ENCODE results near the gene MACROD2.

Gene MACROD2

DNA sequence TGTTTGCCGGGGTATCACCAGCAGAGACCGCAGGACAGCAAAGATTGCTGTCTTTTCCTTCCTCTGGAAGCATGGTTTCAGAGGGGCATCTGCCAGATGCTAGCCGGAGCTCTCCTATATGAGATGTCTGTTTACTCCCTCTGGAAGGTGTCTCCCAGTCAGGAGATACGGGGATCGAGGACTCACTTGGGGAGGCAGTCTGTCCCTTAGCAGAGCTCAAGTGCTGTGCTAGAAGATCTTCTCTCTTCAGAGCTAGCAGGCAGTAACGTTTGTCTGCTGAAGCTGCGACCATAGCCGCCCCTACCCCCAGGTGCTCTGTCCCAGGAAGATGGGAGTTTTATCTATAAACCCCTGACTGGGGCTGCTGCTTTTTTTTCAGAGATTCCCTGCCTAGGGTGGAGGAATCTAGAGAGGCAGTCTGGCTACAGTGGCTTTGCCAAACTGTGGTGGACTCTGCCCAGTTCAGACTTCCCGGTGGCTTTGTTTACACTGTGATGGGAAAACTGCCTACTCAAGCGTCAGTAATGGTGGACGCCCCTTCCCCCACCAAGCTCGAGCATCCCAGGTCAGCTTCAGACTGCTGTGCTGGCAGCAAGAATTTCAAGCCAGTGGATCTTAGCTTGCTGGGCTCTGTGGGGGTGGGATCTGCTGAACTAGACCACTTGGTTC lies 475.0 kb downstream of the MACROD2 start:
- DNase-seq (ENCODE audit: low read depth in 2 of 2) = no peak

DNA sequence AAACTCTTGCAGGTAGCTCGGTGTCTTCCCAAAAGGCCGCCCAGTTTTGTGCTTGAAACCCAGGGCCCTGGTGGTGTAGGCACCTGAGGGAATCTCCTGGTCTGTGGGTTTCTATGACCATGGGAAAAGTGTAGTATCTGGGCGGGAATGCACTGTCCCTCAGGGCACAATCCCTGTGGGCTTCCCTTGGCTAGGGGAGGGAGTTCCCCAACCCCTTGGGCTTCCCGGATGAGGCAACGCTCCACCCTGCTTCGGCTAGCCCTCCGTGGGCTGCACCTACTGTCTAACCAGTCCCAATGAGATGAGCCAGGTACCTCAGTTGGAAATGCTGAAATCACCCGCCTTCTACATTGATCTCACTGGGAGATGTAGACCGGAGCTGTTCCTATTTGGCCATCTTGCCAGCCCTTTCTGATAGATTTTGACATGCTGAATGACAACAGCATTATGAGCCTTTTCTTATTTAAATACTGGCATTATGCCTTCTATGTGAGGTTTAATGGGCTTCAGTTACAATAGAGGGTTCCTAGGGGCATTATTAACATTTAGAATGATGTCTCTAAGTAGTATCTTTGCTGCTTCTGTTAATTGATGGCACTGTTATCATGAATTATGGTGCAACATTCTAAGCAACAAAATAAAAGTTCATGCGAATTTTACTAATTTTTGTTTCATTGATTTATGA lies 475.8 kb downstream of the MACROD2 start:
- no peak for DNase-seq (ENCODE audit: low read depth in 2 of 2)

DNA sequence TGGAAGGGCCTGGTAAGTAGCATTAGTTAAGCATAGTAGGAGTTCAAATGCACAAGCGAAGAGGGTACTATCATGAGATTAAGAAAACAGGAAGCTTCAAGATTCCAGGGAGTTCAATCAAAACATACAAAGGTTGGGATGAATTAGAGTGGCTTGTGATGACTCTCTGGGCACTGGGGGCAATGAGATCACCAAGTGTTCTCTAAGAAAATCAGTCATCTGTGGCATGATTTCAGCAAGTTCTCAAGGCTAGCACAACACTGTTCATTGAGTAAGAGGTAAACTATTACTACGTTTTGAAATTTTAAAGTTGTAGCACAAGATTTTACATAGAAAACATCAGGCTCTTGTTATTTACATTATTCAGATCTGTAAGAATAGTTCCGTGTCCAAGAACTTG lies 481.8 kb downstream of the MACROD2 start:
- DNase-seq (ENCODE audit: low read depth in 2 of 2) = no peak

DNA sequence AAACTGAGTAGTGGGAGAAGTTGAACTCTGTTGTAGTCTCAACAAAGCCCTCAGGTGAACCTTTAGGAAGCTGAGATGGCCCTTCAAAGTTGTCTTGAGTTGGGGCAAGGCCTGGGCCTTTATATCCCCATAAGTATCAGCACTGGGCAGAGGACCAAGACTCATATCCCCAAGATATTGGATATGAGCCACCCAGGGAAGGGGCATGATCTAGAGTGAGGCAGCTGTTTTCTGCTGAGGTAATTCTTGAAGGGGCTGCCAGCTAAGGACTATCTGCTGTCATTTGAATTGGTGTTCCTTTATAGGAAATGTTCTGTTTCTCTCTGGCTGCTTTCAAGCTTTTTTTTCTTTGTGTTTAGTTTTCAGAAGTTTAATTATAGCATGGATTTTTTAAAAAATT lies 482.8 kb downstream of the MACROD2 start:
- no peak for DNase-seq (ENCODE audit: low read depth in 2 of 2)

DNA sequence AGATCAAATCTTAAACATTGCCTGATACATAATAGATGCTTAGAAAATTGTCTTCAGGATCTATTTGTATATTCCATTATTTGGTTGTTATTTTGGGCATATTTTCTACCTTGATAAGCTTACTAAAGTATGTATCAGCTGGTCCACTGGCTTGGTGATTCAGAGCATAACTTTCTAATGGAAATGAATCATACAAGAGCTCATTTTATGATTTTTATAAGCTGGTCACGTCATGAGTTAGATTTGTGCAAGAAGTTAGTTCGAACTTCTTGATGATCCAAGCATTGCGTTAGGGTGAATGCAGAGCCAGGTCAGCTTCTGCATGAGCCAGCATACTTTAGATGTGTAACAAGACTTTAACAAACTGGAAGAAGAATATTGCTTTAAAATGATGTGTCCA lies 486.5 kb downstream of the MACROD2 start:
- no peak for DNase-seq (ENCODE audit: low read depth in 2 of 2)

DNA sequence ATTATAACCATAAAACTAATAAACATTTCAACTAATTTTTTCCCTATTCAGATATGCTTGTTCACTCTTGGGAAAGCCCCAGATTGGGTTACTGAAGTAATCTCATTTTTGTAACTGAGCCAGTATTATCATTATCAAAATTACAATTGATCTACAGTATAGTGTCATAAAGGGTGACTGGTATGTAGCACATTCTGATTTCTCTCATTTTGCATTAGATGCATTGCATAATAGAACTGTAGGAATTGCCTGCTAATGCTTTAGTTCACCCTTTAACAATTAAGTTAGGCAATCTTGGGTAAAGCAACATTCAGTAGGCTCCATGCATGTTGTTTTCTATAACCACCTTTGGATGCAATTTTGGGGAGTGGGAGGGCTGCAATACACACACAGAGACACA lies 492.9 kb downstream of the MACROD2 start:
- DNase-seq (ENCODE audit: low read depth in 2 of 2) = no peak

DNA sequence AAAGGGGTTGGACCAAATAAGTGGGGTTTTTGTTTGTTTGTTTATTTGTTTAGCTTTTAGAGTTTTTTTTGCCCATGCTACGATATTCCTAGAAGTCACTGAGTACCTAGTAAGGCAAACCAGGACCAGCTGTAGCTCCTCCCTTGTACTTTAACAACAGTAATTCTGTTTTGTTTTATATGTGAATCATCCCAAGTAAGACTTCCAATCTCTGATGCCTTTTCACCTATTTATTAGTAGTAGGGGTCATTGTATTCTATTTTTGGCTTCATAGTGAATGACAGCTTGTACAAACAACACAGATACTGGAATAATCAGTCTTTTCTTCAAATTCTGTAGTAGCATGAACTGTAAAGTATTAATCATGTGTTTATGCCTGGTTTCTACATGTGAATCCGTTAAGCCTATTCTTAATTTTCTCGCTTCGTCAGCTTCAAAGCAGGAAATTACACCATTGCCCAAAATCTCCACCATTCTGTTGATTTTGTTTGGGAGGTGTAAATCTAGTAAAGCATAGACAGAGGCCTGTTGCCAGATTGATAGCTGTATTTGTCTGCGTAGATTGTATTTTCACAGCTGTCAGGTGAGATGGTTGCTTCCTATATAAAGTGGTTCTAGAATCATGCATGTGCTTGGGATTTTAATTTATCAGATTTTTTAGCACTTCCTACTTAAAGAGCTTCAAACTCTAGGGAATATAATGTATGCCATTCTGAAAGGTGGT lies 493.6 kb downstream of the MACROD2 start:
- no peak for DNase-seq (ENCODE audit: low read depth in 2 of 2)

DNA sequence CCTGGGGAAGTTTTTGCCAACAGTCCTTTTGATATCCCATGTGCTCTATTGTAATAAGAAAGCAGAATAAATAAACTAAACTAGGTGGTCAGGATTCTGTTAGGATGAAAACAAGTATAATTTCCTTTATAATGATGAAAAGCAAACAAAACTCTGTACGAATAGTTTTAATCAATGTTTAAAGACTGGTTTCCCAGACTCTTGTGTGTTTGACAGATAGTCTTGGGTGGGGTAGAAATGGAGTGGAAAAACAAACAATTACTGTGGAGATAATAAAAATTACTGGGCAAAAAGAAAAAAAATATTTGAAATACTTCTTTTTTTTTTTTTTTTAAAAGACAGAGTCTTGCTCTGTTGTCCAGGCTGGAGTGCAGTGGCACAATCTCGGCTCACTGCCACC lies 494.2 kb downstream of the MACROD2 start:
- DNase-seq (ENCODE audit: low read depth in 2 of 2) = no peak

DNA sequence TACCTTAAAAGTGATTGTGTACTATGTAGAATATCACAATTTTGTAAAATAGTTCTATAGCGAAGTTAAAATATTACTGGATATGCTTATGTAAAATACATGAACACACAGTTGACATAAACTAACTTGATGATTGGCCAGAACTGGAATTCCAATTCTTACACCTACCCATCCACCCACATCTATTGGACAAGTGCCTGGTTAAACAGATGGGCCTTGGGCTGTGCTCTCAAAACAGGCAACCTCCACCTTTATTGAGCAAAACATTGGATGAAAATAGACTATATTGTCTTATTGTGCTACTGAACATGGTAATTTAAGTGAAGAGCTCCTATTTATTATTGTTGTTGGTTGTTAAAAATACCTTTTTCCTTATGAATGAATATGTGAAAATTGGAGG lies 496.1 kb downstream of the MACROD2 start:
- DNase-seq (ENCODE audit: low read depth in 2 of 2) = no peak

DNA sequence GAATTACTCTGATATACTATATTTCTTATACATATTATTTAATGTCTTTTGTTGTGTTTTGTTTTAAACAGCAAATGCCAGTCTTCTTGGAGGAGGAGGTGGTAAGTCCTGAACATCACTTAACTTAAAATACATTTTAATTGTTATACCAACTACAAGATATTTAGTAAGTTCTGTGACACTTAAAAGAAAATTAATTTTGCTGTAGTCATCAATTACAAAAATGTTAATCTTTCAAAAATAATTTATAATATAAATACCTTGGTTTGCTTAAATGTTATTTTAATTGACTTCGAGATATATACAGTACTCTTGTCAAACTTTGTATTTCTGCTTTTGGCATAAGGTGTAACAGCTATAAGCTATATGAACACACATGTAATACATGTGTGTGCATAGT lies 498.1 kb downstream of the MACROD2 start:
- DNase-seq (ENCODE audit: low read depth in 2 of 2) = no peak

DNA sequence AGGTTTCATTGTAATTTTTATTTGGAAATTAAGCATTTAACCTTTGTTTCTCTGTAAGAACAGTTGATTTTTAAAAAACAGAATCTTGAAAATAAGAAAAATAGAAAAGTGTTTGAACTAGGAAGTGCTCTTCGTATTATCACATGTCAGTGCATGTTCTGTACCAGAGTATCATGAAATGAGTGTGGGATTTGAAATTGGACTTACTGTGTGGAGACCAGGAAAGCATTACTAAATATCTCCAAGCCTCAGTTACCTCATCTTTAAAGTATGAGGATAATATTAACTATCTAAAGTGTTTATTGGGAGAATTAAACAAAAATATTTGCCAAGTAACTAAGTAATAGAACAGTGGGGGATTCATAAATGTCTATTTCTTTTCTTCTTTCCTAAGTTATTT lies 499.0 kb downstream of the MACROD2 start:
- no peak for DNase-seq (ENCODE audit: low read depth in 2 of 2)

DNA sequence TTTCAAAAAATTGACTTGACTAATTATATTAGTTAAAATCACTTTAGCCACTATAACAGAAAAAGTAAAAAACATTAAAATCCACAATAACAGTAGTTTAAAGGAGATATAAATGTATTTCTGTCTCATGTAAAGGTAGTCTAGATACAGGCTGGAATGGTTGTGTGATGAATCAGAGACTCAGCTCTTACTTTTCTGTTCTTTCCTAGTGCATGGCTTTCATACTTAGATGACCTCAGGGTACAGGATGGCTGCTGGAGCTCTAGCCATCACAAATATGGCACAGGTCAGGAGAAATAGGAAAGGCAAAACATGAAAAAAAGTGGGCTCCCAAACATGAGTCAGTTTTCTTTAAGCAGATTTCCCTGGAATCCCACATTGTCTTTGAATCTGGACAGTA lies 499.8 kb downstream of the MACROD2 start:
- no peak for DNase-seq (ENCODE audit: low read depth in 2 of 2)

DNA sequence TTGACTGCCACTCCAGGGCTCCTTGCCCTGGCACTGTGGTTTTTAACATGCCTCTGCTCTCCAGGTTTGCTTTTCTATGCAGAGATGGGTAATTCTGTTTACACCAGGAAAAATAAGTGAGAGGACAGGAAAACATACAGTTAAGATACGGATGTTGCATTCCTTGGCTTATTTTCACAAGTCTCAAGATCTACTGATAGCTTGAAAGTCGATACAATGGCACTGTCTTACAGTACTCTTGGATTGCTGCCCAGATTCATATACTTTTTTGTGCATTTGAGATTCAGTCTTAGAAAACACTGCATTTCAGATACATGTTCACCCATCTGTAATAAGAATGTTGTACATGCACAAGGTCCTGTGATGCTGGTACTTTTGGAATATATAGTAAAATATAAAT lies 501.7 kb downstream of the MACROD2 start:
- no peak for DNase-seq (ENCODE audit: low read depth in 2 of 2)

DNA sequence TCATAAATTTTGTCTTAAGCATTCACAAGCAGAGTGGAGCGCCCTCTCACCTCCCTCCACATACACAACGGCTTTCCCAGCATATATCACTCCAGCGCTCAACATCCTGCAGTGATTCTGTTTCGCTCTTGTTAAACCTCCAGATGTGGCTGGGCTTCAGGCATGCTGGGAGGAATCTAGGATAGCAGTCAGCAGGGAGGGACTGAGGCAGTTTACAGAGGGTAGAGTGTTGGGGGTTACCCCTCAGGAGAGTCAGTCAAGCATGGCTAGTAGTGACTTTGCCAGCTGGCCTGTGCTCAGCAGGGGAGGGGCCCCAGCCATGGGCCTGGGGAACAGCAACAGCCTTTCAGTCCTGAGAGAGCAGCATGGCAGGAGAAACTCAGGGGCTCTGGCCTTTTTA lies 503.5 kb downstream of the MACROD2 start:
- no peak for DNase-seq (ENCODE audit: low read depth in 2 of 2)

DNA sequence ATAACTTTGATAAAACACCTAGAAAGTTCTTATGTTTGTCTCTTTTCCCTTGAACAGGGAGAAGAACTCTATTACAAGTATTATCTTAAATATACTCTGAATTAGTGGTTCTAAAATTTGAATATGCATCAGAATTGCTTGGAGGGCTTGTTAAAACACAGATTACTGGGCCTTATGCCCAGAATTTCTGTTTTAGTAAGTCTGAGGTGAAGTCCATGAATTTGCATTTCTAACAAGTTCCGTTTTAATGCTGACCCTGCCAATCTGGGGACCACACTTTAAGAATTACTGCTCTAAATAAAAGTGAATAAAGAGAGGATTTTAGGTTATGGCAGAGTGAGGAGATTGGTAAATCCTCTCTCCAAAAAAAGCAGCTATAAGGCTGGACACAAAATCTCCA lies 510.2 kb downstream of the MACROD2 start:
- DNase-seq (ENCODE audit: low read depth in 2 of 2) = no peak

DNA sequence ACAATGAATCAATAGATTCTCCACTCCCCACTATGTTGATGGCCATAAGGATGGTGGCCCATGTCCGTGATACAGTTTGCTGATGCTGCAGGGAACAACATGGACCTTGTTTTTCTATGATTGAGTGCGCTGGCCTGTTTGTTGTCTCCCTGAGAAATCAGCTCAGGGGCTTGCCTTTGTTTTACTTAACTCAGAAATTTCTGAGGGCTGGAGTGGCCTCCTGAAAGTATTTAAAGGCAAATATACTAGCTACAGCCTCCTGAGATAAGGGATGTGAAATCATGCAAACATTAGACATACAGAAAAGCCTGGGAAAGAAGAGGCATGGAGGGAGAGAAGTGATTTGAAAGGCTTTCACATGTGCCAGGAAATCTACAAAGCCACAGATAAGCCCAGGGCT lies 512.4 kb downstream of the MACROD2 start:
- no peak for DNase-seq (ENCODE audit: low read depth in 2 of 2)

DNA sequence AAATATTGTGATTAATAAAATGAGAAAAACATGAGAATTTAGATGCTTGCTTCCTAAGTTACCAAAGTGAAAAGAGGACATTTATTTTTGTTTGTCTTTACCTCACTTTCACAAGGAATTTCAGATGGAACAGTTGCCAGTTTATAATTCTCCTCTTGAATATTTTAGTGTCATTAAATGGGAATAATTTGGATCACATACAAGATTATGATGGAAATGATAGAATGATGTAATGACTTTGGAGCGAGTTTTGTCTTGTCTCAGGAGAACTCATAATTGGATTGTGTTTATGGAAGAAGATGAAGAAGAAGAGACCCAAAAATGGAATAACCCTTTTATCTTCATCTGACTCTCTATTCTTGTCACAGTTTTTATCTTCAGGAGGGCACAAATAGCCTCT lies 515.0 kb downstream of the MACROD2 start:
- DNase-seq (ENCODE audit: low read depth in 2 of 2) = no peak

DNA sequence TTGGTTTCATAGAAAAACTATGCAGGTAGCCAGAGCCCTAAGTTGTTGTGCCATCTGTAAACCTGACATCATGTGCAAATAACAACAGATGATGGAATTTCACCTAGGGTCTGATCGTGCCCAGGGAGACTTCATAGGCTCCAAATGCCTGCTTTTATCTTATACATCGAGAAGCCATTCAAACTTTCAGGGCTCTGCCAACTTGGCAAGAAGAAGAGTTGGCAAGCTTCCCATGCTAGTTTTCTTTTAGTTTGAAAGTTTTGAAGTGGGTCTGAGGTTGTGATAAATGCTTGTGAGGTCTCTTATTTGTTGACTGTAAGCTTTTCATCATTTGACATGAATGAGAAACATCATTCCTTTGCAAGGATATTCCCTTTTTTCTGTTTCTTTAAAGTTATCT lies 517.5 kb downstream of the MACROD2 start:
- DNase-seq (ENCODE audit: low read depth in 2 of 2) = no peak

DNA sequence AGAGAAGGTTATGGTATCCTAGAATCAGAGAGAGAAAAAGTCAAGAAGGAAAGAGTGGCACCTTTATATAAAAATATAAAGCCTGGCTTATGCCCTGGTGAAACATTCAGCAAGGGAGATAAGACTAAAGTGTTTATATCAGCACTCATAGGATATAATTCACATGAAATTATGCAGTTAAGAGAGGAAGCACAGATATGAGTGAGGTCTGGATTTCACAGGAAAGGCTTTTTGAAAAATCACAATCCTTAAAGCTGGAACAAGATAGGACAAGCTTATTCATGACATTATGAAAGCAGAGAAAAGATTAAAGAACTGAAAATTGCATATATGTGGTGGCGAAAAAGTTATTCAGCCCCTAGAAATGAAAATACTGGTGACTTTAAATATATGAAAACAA lies 523.3 kb downstream of the MACROD2 start:
- no peak for DNase-seq (ENCODE audit: low read depth in 2 of 2)

DNA sequence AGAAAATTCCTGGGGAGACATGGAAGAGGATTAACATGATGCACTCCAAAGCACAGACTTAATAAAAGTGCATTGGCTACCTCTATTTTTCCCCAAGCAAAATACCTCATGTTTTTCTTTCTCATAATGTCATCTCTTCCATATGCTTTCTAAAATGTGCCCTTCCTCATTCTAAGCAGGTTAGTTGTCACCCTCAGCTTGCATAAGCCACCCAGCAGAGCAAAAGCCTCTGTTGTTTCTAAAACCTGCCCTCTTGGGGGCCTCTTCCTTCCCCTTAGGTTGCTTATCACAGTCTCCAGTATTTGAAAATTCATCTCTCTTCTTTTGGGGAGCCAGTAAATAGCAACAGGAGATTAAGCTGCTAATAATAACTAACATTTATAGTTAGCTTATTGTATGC lies 525.7 kb downstream of the MACROD2 start:
- DNase-seq (ENCODE audit: low read depth in 2 of 2) = no peak

DNA sequence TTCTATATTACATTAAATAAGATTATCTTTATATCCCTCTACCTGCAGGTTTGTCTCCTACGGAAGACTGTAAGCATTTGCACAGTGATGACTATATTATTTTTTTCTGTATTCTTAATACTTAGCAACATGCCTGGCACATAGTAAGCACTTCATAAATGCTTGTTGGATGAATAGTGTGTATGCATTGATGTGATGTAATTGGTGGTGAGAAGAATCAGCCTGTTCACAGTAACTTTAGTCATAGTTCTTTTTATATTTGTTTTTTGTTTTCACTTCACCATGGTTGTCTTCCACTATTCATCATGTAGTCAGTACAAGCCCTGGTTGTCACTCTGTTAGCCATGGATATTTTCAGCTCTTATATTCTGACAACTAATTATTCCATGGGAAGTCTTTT lies 526.1 kb downstream of the MACROD2 start:
- DNase-seq (ENCODE audit: low read depth in 2 of 2) = no peak

DNA sequence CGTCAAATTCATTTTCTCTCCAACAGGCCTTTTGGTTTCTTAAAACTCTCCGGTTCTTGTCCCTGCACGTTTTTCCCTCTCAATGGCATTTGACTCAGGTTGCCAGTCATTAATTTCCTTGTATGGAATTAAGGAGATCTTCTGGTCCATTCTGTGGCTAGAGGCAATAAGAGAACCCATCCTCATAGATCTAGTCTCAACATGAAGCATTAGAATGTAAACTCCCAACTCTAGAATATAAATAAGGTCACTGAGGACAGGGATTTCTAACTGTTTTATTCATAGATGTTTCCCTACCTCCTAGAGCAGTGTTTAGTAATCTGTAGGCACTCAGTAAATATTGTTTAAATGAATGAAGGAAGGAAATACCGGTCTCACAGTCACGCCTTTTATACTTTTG lies 527.3 kb downstream of the MACROD2 start:
- no peak for DNase-seq (ENCODE audit: low read depth in 2 of 2)

DNA sequence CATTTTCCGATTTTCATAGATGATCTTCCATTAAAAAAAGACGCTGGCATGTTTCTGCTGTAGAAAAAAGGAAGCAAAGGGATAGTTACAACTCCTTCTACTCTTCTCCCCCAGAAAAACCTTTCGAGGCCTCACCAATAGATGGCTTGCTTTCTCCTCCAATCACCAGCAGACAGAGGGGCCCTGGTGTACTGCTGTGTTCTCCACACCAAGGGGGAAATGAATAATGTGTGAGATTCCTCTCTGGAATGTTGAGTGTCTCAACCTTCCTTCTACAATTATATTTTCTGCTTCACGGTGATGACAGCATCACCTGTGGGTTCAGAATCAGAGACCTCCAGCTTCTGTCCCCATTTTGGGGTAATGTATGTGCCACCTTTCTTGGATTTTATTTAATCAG lies 527.8 kb downstream of the MACROD2 start:
- DNase-seq (ENCODE audit: low read depth in 2 of 2) = no peak

All from stimulated activated CD4-positive, alpha-beta T cell treated with anti-CD3 and anti-CD28 coated beads, Interleukin-1b, Interleukin-23, amount 100 ng/mL, for 1 hour (primary cell).